DMS114 treated with DMSO at 0.1 percent for 48 hours (cell line): ENCODE measurements around the gene TYW1B.
"Not testable (repeated sequence)": the region's sequence is repeated elsewhere in the genome, so short reads cannot be mapped to it uniquely, and the experiment has no call there.

Source experiments
- DNase-seq: peaks from one replicate; lab custom pipeline; 2025; ENCODE audit not compliant: unreplicated experiment; lab: John Stamatoyannopoulos, UW

TYW1B gene

DNA sequence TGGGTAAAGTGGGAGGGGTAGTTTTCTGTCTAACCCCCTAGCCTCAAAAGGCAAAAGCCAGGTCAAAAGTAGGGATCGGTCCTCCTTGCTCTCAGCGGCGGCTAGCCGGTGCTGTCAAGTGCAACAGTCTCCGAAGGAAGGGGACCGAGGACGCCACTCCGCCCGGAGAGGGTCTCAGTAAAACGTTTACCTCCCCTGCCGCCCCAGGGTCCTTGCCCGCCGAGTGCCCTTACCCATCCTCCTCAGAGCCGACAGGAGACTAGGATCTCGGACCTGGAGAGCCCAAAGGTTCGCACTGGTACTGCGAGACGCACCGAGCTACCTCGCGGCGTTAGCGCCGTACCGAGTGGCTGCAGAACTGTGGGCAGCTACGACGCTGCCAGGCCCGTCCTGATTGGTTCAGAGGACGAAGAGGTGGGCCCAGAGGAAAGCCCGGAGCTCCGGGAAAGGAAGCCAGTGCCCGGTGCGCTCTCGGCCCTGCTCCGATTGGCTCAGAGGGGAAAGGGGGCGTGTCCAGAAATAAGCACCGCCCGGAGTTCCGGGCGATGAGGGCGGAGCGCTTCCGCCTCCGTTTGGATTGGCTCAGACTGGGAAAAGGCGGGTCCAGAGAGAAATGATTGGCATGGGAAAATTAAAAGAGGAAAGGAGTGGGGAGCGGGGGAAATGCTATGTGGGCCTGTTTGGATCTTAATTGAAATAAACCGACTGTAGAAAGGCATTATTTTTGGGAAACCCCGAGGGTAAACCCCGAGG lies at the start of gene TYW1B:
TYW1B (minus strand) TSS at position 362 of the 753 bp plus-strand sequence; CDS start at position 237, 125 bp downstream.
- DNase-seq = peak; percentile 94

GRCh38 chr7:72867591-72867990 lies 39.6 kb upstream of the TYW1B start:
- DNase-seq = not testable (repeated sequence)

DNA sequence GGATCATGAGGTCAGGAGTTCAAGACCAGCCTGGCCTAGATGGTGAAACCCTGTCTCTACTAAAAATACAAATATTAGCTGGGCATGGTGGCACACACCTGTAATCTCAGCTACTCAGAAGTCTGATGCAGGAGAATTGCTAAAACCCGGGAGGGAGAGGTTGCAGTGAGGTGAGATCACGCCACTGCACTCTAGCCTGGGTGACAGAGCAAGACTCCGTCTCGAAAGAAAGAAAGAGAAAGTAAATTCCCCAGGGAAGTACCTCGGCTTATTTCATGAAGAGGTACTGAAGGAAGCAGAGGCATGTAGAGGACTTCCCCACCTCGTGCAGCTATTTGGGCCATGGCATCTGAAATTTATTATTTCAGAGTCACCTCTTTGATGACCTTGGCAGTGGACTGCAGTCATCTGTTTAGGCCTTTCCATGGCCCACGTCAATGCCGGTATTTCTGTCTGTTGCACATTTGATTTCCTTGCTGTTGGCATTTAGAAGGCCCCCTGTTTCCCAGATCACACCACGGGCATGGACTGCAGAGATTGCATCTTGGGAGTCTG lies 30.9 kb upstream of the TYW1B start:
- DNase-seq = not testable (repeated sequence)

GRCh38 chr7:72857925-72858324 lies 29.9 kb upstream of the TYW1B start:
- DNase-seq = not testable (repeated sequence)

DNA sequence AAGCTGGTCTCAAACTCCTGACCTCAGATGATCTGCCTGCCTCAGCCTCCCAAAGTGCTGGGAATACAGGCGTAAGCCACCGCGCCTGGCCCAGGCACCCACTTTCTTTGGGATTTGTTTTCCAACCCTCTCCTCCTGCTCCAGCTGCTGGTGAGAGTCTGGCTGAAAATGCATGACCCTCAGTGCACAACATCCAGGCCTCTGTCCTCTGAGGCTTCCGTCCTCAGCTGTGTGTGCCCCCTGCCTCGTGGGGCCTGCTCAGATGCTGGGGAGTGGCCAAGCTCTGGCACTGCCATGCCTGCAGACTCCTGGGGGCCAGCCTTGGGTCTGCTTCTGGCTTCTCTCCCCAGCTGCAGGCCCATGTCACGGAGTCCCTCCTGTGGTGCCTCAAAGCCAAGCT lies 27.3 kb upstream of the TYW1B start:
- DNase-seq = not testable (repeated sequence)

- not testable (repeated sequence) for DNase-seq
These were observed 24.9 kb upstream of the TYW1B start for GRCh38 chr7:72852937-72853336.

DNA sequence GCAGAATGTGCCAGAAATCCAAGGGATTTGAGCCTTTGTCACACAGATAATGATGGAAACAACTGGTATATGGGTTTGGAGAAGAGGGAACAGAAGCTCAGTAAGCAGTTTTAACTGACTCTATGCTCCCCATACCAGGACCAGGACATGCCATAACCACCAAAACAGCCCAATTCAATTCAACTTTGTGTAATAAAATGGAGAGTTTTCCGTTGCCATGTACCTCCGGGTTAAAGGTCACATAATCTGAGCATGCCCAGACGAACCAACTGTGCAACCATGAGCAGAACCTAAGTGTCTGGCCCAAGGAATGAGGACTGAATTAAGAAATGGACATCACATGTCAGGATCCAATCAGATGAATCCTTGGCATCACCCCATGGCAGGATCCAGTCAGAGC lies 22.7 kb upstream of the TYW1B start:
- DNase-seq = not testable (repeated sequence)

DNA sequence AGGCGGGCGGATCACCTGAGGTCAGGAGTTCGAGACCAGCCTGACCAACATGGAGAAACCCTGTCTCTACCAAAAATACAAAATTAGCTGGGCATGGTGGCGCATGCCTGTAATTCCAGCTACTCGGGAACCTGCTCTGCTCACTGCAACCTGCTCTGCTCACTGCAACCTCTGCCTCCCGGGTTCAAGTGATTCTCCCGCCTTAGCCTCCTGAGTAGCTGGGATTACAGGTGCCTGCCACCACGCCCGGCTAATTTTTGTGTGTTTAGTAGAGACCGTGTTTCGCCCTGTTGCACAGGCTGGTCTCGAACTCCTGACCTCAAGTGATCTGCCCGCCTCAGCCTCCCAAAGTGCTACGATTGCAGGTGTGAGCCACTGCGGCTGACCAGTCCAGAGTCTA lies 16.1 kb upstream of the TYW1B start:
- DNase-seq = not testable (repeated sequence)

DNA sequence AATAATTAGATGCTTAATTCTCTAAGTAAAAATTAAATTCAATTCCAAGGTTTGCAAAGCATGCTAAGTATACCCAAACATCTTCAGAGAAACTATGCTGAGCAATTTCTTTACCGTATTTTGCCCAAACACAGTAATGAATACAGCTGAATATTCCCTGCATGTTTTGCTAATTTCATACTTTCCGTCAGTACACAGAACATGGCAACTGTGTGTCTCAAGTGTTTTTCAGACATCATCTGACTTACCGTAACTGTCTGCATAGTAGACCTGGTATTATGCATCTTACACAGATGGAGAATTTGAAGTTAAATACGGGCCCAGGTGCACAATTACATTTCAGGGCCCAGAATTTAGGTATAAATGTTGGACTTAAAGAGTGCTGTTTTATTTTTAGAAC lies 15.2 kb upstream of the TYW1B start:
- DNase-seq = not testable (repeated sequence)

DNA sequence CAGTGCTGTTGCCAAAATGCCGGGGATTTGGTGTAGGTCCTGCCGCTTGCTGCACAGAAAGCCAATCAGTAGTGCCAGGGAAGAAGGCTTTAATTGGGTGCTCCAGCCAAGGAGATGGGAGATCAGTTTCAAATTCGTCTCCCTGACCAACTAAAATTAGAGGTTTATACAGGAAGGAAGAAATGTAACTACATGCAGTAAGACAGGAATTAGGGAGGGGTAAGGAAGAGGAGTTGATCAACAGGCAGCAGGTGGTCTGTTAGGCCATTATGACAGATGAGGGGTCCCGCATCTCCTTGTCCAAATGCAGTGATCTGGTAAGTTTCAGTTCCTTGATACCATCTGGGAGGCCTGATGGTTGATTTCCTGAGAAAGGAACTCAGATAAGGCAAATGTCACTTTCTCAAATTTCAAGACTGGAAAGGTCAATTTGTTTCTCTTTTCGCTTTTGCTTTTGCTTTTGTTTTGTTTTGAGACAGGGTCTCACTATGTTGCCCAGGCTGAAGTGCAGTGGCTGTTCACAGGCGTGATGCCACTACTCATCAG lies 13.0 kb upstream of the TYW1B start:
- DNase-seq = not testable (repeated sequence)

DNA sequence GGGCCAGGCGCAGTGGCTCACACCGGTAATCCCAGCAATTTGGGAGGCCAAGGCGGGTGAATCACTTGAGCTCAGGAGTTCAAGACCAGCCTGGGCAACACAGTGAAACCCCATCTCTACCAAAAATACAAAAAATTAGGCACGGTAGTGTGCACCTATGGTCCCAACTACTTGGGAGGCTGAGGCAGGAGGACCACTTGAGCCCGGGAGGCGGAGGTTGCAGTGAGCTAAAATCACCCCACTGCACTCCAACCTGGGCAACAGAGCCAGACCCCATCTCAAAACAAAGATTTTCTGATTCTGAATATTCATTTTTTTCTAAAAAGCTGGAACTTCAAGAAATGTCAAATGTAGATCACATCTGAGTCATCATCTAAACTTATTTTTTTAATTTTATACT lies 10.3 kb upstream of the TYW1B start:
- DNase-seq = not testable (repeated sequence)

GRCh38 chr7:72837291-72837690 lies 9.3 kb upstream of the TYW1B start:
- DNase-seq = not testable (repeated sequence)

DNA sequence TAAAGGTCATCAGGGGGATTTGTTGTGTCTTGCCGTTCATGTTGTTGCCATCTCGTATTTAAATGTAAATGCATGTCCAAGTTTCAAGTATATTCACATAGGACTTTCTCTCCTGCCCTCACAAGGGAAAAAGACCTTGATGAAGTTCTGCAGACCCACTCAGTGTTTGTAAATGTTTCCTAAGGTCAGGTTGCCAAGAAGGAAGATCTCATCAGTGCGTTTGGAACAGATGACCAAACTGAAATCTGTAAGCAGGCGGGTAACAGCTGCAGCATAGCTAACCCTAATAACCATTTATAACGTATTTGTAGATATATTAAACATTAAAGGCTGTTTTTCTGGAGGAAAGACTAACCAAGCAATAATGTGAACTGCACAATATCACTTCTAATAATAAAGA lies 2.6 kb upstream of the TYW1B start:
- DNase-seq = not testable (repeated sequence)

GRCh38 chr7:72829687-72830354 lies 1.8 kb upstream of the TYW1B start:
- DNase-seq = peak; percentile 42

DNA sequence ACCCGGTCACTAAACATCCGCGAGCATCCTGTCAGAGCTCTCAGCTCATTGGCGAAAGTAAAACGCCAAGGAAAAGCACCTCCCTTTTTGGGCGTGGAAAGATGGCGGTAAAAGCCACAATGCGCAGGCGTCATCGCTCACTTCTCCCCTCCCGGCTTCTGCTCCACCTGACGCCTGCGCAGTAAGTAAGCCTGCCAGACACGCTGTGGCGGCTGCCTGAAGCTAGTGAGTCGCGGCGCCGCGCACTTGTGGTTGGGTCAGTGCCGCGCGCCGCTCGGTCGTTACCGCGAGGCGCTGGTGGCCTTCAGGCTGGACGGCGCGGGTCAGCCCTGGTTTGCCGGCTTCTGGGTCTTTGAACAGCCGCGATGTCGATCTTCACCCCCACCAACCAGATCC lies 1.3 kb upstream of the TYW1B start:
- DNase-seq = peak; percentile 95

GRCh38 chr7:72823765-72824732 lies 4.0 kb downstream of the TYW1B start:
- DNase-seq = peak; percentile 10

- DNase-seq = not testable (repeated sequence)
These were observed 5.5 kb downstream of the TYW1B start for GRCh38 chr7:72822497-72822896.

GRCh38 chr7:72818663-72819361 lies 9.2 kb downstream of the TYW1B start:
- DNase-seq = not testable (repeated sequence)

DNA sequence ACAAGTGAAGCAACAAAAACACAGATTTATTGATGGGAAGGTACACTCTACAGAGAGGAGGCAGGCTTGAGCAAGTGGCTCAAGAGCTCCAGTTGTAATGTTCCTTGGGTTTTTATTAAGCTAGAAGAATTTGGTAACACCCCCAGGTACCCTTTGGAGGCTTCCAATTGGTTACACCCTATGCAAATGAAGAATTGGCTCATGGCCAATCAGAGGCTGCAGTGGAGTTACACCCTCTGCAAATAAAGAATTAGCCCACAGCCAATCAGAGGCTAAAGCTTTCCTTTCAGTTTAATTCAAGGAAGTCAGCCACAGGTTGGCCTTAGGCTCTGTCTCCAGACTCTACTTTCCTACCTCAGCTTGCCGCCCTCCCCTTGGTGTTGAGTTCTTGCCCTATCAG lies 10.3 kb downstream of the TYW1B start:
- not testable (repeated sequence) for DNase-seq
